Bone marrow (tissue), 2 donors: ENCODE measurements around the gene C14orf93.
A peak's percentile ranks its signal among the peaks of the same experiment; 100 is the strongest.

ENCODE experiments used
- DNase-seq, 2 donors: peaks; one replicate each; lab custom pipeline; 2025; lab: John Stamatoyannopoulos, UW

Gene C14orf93, protein sequence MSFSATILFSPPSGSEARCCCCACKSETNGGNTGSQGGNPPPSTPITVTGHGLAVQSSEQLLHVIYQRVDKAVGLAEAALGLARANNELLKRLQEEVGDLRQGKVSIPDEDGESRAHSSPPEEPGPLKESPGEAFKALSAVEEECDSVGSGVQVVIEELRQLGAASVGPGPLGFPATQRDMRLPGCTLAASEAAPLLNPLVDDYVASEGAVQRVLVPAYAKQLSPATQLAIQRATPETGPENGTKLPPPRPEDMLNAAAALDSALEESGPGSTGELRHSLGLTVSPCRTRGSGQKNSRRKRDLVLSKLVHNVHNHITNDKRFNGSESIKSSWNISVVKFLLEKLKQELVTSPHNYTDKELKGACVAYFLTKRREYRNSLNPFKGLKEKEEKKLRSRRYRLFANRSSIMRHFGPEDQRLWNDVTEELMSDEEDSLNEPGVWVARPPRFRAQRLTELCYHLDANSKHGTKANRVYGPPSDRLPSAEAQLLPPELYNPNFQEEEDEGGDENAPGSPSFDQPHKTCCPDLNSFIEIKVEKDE

DNA sequence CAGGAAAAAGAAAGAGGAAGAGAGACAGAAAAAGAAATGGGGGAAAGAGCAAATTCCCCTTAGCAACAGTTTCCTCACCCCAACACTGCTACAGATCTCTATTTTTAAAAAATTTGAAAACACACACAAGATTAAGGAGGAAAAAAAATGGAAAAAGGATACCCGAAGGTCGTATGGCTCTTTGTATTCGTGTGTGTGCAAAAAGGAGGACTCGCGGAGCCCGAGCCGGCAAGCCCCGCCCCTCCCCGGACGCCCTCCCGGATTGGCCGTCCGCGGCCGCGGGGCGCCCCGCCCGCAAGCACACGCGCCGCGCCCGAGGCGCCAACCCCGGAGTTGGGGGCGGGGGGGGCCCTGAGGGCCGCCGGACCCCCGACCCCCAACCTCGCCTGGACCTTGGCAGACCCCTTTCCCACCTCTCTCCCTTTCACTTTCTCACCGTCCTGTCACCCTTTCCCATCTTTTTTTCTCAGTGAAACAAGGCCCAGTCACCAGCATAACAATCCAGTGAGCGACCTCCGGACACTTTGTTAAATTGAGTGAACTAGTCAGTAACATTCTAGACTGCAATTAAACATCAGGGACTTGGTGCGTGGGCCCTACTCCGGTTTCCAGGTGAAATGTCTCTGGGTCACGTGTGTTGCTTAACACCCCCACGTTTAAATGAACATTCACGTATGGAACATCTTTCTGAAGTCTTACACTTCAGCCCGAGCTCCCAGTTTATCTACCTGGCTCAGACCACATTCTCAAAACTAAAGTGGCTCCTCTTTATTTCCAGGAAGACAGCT, at the start of gene C14orf93:
Gene C14orf93, minus strand, starts transcription at position 205 of the 788 bp plus-strand sequence. CDS start 11,120 bp downstream, outside the sequence.
- peak; percentile 38 to 64 for DNase-seq

DNA sequence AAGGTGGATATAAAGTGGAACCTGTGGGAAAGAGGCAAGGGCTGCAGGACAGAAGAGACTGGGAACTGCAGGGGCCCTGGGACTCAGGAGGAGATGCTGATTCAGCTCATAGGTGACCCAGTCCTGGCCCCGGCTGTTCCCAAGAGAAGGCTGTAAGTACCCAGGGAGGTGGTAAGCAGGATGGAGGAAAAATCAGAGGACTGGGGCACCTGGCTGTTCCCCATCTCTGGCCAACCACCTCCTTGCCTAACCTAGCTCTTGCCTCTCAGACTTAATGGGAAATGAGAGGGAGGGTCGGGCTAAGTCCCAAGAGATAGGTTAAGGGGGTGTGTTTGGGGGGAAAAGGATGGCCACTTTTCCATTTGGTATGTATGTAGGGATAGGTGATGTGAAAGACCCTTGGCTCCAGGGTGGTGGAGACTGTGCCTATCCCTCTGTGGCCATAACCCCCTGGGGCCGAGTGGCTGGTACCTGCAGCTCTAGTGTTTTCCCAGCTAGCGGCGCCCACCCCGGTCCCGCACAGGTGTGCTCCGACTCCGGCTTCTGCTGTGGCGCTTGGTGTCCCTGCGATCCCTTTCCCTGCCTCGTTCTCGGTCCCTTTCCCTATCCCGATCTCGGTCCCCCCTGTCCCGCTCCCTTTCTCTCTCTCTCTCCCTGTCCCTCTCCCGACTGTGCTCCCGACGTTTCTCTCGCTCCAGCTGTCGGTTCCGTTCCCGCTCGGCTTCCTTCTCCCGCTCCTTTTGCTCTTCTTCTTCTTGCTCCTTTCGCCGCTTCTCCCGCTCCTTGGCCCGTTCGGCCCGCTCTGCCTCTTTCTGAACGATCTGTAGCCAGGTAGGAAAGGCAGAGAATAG, 48.9 kb upstream of the C14orf93 start:
- no peak for DNase-seq

DNA sequence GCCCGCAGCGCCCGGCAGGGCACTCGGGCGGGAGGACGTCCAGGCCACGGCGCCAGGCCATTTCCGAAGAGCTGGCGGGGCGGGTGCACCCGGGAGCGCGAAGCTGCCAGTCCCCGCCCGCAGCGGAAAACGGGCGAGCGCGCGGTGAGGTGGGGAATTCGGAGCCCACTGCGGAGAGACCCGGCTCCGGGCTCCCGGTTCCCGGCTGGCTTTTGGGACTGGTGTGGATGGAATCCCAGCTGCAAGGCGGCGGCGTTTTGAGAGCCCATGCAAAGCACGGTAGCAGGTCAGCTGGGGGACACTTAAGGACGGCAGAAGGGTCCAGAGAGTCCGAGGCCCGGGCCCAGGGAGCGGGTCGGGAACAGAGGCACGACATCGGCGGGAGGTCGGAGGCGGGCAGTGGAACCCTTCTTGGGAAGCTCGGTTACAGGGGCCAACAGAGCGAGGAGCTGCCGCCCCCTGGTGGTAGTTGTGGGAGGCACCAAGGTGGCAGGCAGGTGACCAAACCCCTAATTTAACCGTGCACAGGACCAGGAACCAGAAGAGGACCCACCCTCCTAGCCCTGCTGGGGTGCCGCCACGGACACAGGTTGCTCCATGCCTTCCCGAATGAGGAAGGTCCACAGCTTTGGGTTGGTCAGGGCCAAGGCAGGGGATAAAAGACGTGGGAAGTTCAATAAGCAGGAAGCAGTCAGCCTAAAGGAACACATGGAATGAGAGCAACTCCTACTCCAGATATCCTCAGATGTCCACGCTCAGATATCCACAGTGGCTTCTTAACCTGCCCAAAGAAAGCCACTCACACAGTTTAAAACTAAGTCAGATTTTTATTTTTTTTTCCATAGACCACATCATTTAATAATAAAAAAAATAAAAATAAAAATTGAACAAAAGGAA, 48.1 kb upstream of the C14orf93 start:
- DNase-seq = no peak

DNA sequence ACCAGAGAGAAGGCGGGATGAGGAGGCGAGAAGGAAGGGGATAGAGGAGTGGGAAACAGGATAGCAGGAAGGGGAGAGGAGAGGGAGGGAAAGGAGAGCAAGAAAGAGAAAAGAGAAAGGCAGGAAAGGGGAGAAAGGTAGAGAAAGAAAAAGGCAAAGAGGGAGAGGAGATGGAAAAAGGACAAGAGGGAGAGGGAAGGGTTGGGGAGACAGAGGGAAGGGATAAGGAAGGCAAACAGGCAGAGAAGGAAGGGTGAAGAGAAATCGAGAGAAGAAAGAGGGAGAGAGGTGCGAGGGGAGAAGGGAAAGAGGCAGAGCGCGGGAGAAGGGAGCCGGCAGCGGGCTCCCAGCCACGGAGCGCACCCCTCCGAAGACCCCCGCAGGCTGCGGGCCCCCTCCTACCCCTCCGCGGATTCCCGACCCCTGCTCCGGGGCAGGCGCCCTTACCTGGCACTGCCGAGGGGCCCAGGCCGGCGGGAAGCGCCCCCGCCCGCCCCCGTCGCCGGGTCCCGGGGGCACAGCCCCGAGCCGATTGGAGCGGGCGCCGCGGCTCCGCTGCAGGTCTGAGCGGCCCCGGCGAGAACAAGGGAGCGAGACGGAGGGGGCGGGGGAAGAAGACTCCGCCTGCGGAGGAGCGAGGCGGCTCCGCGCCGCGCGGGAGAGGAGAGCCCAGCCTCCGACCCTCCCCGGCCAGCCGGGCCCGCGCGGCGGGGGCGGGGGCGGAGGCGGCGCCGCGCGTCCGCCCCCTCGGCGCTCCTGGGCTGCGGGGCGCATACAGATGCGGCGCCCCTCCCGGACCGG, 47.2 kb upstream of the C14orf93 start, which contains the start of gene CDH24:
Gene CDH24, minus strand, starts transcription at position 565 of the 801 bp plus-strand sequence. CDS start 1,787 bp downstream, outside the sequence.
- DNase-seq = no peak

DNA sequence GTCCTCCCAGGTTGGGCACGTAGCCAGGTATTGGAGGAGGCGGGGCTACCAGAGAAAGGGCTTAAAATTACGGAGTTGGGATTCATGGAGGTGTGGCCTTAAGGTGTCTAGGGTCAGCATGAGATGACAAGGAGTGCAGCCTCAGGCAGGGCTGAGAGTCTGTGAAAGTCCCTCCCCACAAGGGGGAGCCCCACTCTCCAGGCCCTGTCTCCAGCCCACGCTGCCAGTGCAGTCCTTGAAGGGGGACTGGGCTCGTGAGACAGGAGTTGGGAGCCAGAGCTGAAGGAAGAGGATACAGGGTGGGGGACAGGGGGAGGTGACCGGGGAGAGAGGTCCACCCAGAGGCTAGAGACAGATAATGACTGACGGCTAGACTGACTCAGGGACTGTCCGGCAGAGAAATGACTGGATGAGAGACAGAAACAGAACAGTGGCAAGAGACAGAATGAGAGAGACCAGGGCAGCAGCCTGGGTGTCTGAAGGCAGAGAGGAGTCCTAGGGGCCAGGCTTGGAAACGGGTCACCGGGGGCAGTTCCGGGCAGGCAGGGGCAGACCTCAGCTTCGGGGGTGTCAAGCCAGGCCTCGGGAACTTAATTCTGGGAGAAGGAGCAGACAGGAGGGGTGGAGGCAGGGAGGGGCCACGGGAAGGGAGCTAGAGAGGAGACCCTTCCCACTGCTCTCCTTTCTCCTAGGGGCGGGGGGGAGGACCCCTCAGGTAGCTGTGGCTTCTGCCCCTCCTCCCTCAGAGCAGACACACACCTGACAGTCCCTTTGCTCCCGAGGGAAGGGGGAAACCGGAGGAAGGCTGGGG, 46.4 kb upstream of the C14orf93 start:
- DNase-seq = no peak

DNA sequence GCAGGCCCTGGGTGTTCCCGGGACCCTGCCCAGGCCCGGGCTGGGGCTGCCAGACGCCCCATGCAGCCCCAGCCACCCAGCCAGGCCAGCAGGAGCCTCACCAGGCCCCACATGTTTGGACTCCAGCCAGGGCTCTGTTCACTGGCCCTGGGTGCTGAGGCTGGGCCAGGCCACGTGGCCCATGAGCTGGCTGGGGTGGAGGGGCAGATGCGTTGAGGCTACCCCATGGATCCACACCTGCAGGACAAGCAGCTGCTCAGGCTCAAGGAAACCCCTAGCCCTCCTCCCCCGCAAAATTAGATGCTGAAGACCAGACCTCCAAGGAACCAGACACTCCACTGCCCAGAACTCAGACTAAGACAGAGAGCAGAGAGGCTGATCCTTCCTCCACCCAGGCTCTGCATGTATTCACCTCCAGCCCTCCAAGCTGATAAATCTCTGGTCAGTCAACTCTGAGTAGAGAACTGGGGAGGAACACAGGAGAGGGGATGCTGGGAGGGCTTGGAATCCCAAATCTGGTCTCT, 45.7 kb upstream of the C14orf93 start:
- no peak for DNase-seq

DNA sequence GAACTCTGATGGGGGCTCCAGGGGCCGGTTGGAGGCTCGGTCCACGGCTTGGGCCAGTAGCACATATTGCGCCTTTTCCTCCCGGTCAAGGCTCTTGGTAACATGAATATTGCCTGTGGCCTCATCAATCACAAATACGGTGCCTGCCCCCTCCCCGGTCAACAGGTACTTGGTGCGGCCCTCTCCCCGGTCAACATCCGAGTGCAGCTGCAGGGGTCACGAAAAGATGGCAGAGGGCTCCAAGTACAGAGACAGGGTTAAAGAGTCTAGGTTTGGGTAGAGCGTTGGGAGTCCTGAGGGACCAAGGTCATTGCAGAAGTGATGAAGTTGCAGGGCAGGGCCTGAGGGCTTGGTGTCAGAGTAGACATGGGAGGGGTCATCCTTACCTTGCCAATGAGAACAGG, 45.2 kb upstream of the C14orf93 start:
- no peak for DNase-seq

DNA sequence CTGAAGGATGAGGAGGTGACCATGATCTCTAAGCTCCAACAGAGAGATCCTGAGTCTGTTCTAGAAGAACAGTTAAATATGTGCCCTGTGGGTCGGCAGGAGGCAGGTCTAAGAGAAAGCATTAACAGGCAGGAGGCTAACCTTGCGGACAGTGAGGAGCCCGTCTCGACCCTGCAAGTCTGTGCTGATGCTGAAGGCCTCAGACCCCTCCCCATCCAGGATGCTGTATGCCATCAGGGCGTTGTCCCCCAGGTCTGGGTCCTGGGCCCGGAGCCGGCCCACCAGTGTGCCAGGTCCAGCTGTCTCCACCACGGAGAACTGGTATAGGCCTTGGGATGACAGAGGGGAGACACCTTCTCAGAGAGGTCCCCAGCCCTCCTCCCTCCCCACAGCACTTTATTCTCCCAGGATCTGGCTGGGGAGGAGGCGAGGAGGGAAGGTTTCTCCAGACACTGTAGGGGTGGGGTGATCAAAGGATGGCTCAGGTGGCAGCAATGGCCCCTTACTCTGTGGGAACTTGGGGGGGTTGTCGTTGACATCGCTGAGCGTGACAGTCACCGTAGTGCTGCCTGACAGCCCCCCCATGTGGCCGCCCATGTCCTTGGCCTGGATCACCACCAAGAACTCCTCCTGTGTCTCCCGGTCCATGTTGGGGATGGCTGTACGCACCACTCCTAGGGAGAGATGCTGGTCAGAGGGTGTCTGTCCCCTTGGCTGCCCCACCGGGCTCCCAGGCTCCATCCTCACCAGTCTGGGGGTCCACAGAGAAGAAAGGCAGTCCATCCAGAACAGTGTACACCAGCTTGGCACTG, 44.3 kb upstream of the C14orf93 start:
- DNase-seq = no peak

DNA sequence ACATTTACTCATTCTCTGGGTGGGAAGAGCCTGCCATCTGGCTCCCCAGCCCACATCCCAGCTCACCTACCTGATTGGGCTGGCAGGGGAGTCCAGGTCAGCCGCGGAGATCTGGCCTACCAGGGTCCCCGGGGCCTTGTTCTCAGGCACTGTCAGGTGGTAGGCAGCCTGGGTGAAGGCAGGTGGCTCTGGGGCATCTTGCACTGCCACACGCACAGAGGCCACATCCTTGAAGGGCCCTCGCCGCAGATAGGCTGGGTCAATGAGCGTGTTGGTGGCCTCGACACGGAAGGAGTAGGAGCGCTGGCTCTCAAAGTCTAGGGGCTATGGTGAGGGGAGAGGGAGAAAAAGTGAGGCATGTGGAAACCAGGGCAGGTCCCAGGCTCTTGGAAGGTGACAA, 43.5 kb upstream of the C14orf93 start:
- no peak for DNase-seq

DNA sequence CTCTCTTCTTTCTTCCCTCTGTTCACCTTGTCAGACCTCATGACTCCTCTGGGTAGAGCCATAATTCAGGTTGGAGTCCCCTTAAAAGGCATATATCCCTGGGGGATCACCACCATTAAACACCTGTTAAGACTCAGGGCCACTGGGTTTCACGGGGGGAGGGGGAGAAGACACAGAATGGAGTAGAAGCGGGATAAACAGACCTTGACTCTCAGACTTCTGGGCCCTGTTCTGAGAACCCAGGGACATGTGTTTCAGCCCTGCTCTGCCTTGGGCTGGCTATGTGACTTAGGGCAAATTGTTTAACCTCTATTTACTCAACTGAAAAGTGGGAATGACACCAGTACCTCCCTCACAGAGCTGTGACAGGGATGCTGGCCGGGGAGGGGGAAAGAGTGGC, 42.7 kb upstream of the C14orf93 start:
- no peak for DNase-seq

DNA sequence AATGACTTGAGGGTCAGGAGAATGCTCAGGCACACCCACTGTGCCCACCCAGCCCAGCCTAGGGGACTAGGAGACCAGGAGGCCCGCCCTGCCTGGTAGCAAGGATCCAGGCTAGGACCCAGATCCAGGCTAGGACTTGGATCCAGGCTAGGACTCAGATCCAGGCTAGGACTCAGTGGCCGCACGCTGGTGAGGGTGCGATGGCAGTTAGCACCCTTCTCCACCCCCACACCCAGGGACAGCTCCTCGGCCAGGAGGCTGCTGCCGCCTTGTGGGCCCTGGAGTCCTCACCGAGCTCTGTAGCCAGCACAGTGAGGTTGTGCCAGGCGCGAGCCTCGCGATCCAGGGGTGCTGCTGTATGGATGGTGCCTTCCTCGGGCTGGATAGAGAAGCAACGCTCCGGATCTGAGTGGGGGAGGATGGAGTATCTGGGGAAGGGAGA, 42.3 kb upstream of the C14orf93 start:
- no peak for DNase-seq

DNA sequence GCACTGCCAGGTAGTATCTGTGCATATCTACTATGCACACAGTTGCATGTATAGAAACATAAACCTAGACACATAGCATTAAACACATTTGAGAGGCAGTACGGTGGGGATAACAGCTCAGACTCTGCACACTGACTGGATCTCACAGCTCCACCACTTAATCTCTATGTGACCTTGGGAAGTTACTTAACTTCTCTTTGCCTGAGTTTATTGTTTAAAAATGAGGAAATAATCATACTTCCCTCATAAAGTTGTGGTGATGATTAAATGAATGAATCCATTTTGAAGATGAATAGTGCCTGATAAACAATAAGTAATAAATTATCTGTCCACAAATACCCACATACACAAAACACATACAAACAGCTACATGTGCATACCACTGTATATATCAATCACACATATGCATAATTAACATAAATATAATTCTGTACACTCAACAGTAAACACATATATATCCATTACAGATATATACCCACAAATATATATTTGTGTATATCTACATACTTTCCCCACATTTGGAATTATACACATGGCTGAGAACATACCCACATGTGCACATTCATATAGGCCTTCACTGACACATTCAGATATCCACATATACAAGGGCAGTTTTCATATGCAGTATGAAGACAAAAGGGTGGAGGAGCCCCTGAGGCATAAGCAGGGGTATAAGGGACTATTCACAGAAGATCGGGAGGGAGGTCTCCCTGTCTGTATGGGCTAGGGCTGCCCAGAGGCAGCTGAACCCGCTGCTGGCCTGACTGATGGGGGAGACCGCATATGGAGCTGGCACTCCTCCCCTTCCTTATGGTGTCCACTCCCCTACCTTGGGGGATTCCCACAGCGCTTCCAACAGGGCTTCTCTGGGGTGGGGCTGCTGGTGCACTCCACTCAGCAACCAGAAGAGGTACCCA, 41.5 kb upstream of the C14orf93 start:
- DNase-seq = no peak

DNA sequence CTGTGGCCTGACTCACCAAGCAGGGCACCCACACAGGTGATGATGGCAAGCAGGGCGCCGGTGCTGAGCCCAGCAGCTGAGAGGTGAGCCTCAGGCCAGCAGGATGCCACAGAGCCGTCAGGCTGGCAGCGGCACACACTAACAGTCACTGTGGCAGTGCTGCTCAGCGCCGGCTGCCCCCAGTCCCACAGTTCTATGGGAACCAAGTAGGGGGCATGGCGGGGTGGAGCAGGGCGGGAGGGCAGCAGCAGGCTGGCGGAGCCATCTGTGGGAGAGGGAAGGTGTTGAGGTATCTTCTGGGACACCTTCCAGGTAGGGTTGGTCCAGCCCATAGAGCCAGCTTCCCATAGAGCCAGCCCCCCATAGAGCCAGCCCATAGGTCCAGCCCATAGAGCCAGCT, 39.1 kb upstream of the C14orf93 start:
- DNase-seq = no peak

DNA sequence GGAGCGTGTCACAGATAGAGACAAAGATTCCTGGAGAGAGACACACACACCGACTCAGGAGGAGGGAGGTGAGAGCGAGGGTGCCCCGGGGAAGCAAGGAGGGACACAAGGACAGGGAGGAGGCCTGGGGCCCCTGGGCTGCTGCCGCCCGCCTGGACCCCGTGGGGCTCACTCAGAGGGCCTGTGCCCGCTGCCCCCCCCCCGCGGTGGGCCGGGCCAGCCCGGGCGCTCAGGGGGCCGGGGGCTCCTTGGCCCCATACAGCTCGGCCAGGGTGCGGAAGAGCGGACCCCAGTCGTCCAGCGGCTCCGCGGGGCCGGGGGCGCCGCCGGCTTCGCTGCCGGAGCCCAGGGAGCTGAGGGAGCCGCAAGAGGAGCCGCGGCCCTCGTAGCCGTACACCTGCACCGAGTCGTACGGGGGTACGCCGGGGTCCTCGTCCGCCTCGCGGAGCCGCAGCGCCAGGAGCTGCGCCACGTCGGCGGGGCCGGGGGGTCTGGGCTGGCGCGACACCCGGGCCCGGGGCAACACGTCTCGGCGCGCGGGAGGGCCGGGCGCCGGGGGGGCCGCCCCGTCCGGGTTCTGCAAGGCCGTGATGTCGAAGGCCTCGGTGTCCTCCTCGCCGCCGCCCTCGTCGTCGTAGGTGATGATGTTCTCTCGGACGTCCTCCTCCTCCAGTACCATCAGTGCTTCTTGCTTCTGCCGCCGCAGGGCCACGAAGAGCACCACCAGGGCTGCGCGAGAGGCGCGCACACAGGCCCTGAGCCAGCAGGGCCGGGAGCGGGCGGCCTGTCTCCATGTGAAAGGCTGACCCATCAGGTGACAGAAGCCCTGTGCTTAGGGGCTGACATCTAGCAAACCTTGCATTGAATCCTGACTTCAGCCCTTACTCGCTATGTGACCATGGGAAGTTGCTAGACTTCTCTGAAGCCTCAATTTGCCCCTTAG, 38.1 kb upstream of the C14orf93 start:
- DNase-seq = no peak

DNA sequence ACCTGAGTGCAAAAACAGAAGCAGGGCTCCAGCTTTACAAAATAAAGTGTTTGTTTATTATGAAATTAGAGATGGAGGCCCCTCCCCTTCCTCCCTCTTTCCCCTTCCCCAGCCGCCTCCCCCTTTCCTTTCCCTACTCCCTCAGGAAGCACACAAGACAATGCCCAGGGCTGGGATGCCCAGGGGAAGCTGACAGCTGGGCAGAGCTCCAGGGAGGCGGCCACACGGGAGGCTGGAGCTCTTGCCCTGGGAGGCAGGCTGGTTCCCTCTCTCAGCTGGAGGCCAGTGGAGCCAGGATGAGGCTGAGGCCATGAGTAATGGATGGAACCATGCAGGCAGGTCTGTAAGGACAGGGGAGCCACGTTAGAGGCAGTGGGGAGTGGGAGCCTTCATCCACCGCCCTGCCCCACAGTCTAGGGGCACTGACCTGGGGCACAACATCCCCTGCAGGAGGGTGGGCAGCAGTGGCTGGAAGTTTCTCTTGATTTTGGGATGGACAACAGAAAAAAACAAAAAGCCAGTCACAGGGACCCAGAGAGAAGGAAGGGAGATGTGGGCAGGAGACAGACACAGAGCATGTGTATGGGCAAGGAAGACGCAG, 37.2 kb upstream of the C14orf93 start:
- DNase-seq = no peak
